GM23248 (cell line): ENCODE measurements around the gene CD83.

Experiments used
- EZH2 ChIP-seq: fragments of 200-600 bp; sonication (generic); IDR thresholded peaks from 2 replicates; pipeline ENCODE4 v1.6.1; 2018; ENCODE audit warnings: antibody characterized with exemption, mild to moderate bottlenecking; ENCODE audit not compliant: insufficient read depth, poor library complexity, severe bottlenecking
- EZH2phosphoT487 ChIP-seq: fragments of 200-600 bp; sonication (generic); IDR thresholded peaks from 2 replicates; pipeline ENCODE4 v1.6.1; 2018; ENCODE audit warnings: antibody characterized with exemption, moderate library complexity, mild to moderate bottlenecking, low read depth; ENCODE audit not compliant: insufficient read depth

DNA sequence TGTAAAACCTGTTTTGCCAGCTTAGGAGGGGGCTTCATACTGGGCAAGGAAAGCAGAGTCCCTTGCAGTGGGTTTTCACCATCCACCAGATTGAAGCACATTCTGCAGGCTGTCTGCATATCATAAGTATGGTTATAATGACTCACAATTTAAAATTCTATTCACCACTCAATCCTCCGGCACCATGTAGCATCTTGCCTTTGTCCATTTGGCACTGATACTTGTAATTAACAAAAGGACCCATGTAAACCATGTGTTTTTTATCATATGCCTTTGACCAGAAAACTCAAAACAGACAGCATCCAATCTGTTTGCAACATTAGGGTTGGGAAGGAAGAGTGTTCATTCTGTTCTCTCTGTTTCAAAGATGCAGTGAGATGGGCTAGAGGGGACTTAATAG is 3.0 kb downstream of the CD83 start:
- TF ChIP-seq EZH2 (no peak), EZH2phosphoT487 (no peak)
